ENCODE measurements around the gene MGMT. TPM values are rescaled to one million over a fixed set of nuclear protein-coding genes. Genes with fewer than 3 reads are reported as not detected.

MGMT gene
- total RNA-seq, 1 experiment from 2014 or later, result 11.5 TPM

DNA sequence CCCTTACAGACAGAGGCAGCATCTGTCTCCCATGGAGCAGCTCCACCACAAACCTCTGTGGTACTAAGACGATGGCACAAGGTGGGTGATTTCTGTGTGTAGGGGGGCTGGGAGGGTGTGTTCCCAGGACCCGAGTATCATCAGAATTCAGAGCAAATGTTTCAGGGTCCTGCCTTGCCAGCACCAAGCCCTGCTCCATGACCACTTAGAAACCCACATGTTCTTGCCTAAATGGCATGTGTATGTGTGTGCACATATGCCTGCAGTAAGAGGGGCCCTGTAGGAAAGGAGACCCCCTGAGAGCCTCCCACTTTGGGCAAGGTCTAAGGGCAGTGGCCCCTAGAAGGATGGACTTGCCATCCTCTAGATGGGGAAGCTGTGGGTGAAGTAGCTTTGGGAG lies 17.1 kb upstream of the MGMT start:
- H3K36me3 ChIP-seq (ENCODE audit: control insufficient read depth in 1 of 2, insufficient read depth in 2 of 2, low read length in 2 of 2), result no peaks in the 10 kb centered on the region

More for the DNA sequence above, 17.1 kb upstream of the MGMT start:
- TF ChIP-seq ZNF274 (IDR thresholded peaks at IDR 0.05; ENCODE audit: low read depth, low read length), result no peak
- no peak for TF ChIP-seq FOSL1 (IDR thresholded peaks at IDR 0.05; ENCODE audit: low read depth)
- TF ChIP-seq POLR2A (IDR thresholded peaks at IDR 0.05; ENCODE audit: borderline replicate concordance, extremely low read depth, insufficient read depth, insufficient read length), result no peak
- no peak for TF ChIP-seq ZFX (IDR thresholded peaks at IDR 0.05)
- TF ChIP-seq ELF1 (IDR thresholded peaks at IDR 0.05; ENCODE audit: borderline replicate concordance, low read depth), result no peak
- no peak for TF ChIP-seq ZBTB33 (IDR thresholded peaks at IDR 0.05; ENCODE audit: extremely low read depth, insufficient replicate concordance, low read length)
- no peak for TF ChIP-seq ATF3 (IDR thresholded peaks at IDR 0.05)
- no peak for TF ChIP-seq SIN3A (IDR thresholded peaks at IDR 0.05; ENCODE audit: low read depth)
- TF ChIP-seq TCF7L2 (IDR thresholded peaks at IDR 0.05; ENCODE audit: borderline replicate concordance, extremely low read depth, insufficient read depth, insufficient read length), result no peak
- no peak for TF ChIP-seq POLR2AphosphoS5 (IDR thresholded peaks at IDR 0.05; ENCODE audit: low read depth, low read length)
- TF ChIP-seq REST (IDR thresholded peaks at IDR 0.05; ENCODE audit: low read depth), result no peak
- no peak for TF ChIP-seq SRF (IDR thresholded peaks at IDR 0.05; ENCODE audit: low read depth)
- no peak for TF ChIP-seq EZH2phosphoT487 (IDR thresholded peaks at IDR 0.05; ENCODE audit: borderline replicate concordance)
- TF ChIP-seq JUND (IDR thresholded peaks at IDR 0.05), result no peak
- no peak for TF ChIP-seq EGR1 (IDR thresholded peaks at IDR 0.05; ENCODE audit: low read depth)
- TF ChIP-seq, protein P1, sequence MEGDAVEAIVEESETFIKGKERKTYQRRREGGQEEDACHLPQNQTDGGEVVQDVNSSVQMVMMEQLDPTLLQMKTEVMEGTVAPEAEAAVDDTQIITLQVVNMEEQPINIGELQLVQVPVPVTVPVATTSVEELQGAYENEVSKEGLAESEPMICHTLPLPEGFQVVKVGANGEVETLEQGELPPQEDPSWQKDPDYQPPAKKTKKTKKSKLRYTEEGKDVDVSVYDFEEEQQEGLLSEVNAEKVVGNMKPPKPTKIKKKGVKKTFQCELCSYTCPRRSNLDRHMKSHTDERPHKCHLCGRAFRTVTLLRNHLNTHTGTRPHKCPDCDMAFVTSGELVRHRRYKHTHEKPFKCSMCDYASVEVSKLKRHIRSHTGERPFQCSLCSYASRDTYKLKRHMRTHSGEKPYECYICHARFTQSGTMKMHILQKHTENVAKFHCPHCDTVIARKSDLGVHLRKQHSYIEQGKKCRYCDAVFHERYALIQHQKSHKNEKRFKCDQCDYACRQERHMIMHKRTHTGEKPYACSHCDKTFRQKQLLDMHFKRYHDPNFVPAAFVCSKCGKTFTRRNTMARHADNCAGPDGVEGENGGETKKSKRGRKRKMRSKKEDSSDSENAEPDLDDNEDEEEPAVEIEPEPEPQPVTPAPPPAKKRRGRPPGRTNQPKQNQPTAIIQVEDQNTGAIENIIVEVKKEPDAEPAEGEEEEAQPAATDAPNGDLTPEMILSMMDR (IDR thresholded peaks at IDR 0.05 in 2 of 3, conservative IDR thresholded peaks at IDR 0.05 in 1 of 3; ENCODE audit: borderline replicate concordance in 1 of 3, insufficient read depth in 1 of 3, low read depth in 2 of 3, low read length in 2 of 3), result no peak
- no peak for TF ChIP-seq CEBPB (IDR thresholded peaks at IDR 0.05; ENCODE audit: low read depth)
- TF ChIP-seq, protein P2, sequence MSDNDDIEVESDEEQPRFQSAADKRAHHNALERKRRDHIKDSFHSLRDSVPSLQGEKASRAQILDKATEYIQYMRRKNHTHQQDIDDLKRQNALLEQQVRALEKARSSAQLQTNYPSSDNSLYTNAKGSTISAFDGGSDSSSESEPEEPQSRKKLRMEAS (IDR thresholded peaks at IDR 0.05), result no peak
- no peak for TF ChIP-seq YY1 (IDR thresholded peaks at IDR 0.05; ENCODE audit: extremely low read depth, insufficient replicate concordance, low read depth, low read length)
- TF ChIP-seq CBX3 (IDR thresholded peaks at IDR 0.05; ENCODE audit: low read depth), result no peak
- Histone ChIP-seq H3K79me2 (ENCODE audit: insufficient read depth, low read length) (no peaks in the 10 kb centered on the region), H2AFZ (ENCODE audit: low read depth, low read length, poor library complexity, severe bottlenecking) (no peak overlapping the region), H3K4me1 (ENCODE audit: control insufficient read depth in 1 of 2, insufficient read depth in 2 of 2, low read length in 2 of 2) (no peaks in the 10 kb centered on the region), H3K4me2 (ENCODE audit: low read length) (no peak overlapping the region), H3K27me3 (ENCODE audit: insufficient read depth, low read length) (no peaks in the 10 kb centered on the region; the same call in none of the 2 replicates), H3K4me3 (replicated peaks in 1 of 2; ENCODE audit: low read depth in 1 of 2, low read length in 2 of 2) (no peak overlapping the region), H3K9me2 (ENCODE audit: insufficient read depth) (no peaks in the 10 kb centered on the region), H3K9me3 (ENCODE audit: control insufficient read depth in 1 of 2, insufficient read depth in 1 of 2, low read depth in 1 of 2, low read length in 2 of 2) (peaks cover 6 to 23% of the 10 kb centered on the region in 2 experiments; a peak in 2 of 4 replicates), H3K9ac (ENCODE audit: low read length) (no peak overlapping the region), H4K20me1 (ENCODE audit: insufficient read depth) (no peaks in the 10 kb centered on the region), H3K27ac (ENCODE audit: low read depth, low read length) (no peak overlapping the region)
- intact Hi-C loops (cut with micrococcal nuclease), result no loop called here
- POLR2A ChIA-PET, result no interaction called here
- ATAC-seq, result no peak
- CTCF ChIA-PET, result no interaction called here
- DNase-seq (ENCODE audit: low read depth, low spot score), result no peak
- RAD21 ChIA-PET (ENCODE audit: low non-redundant PET in 1 of 2, low total read pairs in 2 of 2, uncharacterized antibody in 2 of 2, unreplicated experiment in 2 of 2), result no interaction called here
- BruUV-seq (replicated peaks), result no TSS peak
